Memory B cell (primary cell): ENCODE results near the gene MAP2K6.
A peak's percentile ranks its signal among the peaks of the same experiment; 100 is the strongest.

Experiments
- ATAC-seq: fragments of 150-1000 bp; cut with Tn5 transposase; 2 replicates; pipeline ENCODE4 v1.10.0; 2021; ENCODE audit warnings: low read depth, mild to moderate bottlenecking, moderate library complexity
- DNase-seq, 2 donors: peaks; one replicate each; pipeline ENCODE4 v3.0.0; 2022; ENCODE audit warnings: low spot score in 2 of 2
- H3K27ac Mint-ChIP-seq: one replicate; pipeline ENCODE4 v1.8.0; 2022; ENCODE audit warnings: mild to moderate bottlenecking, moderate library complexity, mixed read lengths
- H3K27me3 Mint-ChIP-seq: one replicate; pipeline ENCODE4 v1.8.0; 2022; ENCODE audit warnings: mixed read lengths
- H3K36me3 Mint-ChIP-seq: one replicate; pipeline ENCODE4 v1.8.0; 2022; ENCODE audit warnings: mild to moderate bottlenecking, mixed read lengths
- H3K4me1 Mint-ChIP-seq: one replicate; pipeline ENCODE4 v1.8.0; 2022; ENCODE audit warnings: mixed read lengths
- H3K4me3 Mint-ChIP-seq: one replicate; pipeline ENCODE4 v1.8.0; 2022; ENCODE audit warnings: mild to moderate bottlenecking, moderate library complexity, mixed read lengths
- H3K9me3 Mint-ChIP-seq: one replicate; pipeline ENCODE4 v1.8.0; 2022; ENCODE audit warnings: mixed read lengths

MAP2K6 gene

DNA sequence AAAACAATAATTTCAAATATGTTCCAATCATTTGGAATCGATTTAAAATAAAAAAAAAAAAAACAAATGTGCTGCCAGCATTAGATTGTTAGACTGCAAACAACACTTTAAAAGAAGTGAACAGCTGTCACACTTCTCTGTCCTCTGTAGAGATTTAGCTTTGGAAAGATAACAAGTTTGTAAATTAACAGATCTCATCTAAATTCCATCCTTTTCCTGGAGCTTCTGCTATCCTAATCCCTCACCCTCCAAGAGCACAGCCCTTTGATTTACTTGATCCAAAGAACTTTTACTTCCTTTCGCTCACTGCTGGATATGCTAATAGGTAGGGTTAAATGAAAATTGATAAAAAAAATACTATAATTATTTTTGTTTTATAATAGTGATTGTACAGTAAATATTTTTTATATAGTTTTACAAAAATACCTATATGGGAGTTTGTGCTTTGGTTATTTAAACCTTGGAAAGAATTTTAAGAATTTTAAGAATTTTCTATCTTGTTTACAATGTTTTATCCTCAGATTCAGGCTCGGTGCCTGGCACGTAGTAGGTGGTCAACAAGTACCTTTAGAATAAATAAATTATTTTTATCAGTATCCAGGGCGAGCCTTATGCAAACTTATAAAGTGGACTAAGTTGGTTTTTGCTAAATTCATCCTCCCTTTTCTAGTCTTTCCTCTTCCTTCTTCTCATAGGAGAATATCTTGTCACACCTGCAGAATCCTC is 21.6 kb downstream of the MAP2K6 start:
- ATAC-seq (no peak), DNase-seq (no peak)
- Mint-ChIP-seq H3K27ac (no peak overlapping the region), H3K4me3 (no peak overlapping the region), H3K27me3 (no peaks in the 10 kb centered on the region), H3K4me1 (peaks cover 7% of the 10 kb centered on the region), H3K36me3 (peaks cover 32% of the 10 kb centered on the region), H3K9me3 (peaks cover 10% of the 10 kb centered on the region)

DNA sequence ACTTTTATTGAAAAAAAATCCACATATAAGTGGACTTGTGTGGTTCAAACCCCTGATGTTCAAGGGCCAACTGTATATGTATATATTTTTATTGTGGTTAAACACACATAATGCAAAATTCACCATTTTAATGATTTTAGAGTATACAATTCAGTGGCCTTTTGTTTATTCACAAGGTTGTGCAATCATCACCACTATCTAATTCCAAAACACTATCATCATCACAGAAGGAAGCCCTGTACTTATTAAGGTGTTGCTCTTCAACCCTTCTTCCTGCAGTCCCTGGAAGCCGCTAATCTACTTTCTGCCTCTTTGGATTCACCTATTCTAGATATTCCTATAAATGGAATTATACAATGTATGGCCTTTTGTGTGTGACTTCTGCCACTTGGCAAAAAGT is 23.0 kb downstream of the MAP2K6 start:
- Mint-ChIP-seq H3K4me3 (no peak overlapping the region), H3K36me3 (peaks cover 28% of the 10 kb centered on the region), H3K27ac (no peak overlapping the region), H3K27me3 (no peaks in the 10 kb centered on the region), H3K4me1 (peaks cover 5% of the 10 kb centered on the region), H3K9me3 (peaks cover 10% of the 10 kb centered on the region)
- no peak for ATAC-seq
- DNase-seq = no peak

DNA sequence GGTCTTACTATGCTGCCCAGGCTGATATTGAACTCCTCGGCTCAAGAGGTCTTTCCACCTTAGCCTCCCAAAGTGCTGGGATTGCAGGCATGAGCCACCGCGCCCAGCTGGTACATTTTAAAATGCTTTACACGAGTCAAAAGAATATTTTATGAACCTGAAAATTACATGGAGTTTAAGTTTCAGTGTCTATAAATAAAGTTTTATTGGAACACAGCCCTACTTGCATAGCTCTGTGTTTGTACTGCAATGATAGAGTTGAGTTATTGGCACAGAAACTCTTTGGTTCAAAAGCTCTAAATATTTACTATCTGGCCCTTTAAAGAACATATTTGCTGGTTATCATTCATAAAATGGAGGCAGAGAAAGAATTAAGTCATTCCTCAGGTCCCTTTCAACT is 24.3 kb downstream of the MAP2K6 start:
- Mint-ChIP-seq H3K9me3 (peaks cover 10% of the 10 kb centered on the region), H3K36me3 (peaks cover 23% of the 10 kb centered on the region), H3K27me3 (no peaks in the 10 kb centered on the region), H3K4me1 (no peaks in the 10 kb centered on the region), H3K4me3 (no peak overlapping the region), H3K27ac (no peak overlapping the region)
- DNase-seq = no peak
- ATAC-seq = no peak

DNA sequence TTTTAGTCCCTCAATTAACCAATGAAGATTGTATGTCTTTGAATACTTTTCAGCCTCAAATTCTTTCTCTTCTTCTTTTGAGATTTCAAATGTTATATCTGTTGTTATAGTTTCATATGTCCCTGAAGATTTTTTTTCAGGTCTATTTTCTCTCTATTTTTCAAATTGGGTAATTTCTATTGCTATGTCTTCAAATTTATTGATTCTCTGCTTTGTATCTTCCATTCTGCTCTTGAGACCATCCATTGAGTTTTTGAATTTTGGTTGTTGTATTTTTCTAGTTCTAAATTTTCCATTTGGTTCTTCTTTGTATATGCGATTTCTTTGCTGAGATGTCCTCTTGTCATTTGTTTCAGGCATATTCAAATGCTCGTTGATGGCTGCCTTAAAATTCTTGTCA is 26.7 kb downstream of the MAP2K6 start:
- ATAC-seq (no peak), DNase-seq (no peak)
- Mint-ChIP-seq H3K27ac (no peak overlapping the region), H3K9me3 (peaks cover 10% of the 10 kb centered on the region), H3K27me3 (no peaks in the 10 kb centered on the region), H3K4me1 (peaks cover 2% of the 10 kb centered on the region), H3K4me3 (no peak overlapping the region), H3K36me3 (peaks cover 22% of the 10 kb centered on the region)

DNA sequence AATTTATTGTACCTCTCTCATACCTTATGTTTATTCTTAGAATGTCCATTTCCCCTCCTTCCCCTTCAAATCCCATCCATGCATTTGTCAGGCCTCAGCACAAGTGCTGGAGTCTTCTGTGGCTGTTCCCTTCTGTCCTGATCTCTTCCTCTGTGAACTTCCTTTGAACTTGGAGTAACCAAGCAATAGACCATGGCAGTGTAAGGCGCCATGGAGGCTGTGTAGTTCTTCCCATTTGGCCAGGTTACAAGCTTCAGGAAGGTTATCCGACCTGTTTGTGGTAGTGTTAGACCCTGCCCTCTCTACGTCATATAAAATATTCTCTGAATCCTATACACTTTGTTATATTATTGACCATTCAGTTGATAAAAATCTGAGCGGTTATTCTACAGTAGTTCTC is 28.6 kb downstream of the MAP2K6 start:
- ATAC-seq (no peak), DNase-seq (no peak)
- H3K27ac Mint-ChIP-seq = no peak overlapping the region
- peaks cover 10% of the 10 kb centered on the region for H3K9me3 Mint-ChIP-seq
- H3K4me1 Mint-ChIP-seq = peaks cover 7% of the 10 kb centered on the region
- H3K36me3 Mint-ChIP-seq = peaks cover 16% of the 10 kb centered on the region
- H3K4me3 Mint-ChIP-seq = no peak overlapping the region
- H3K27me3 Mint-ChIP-seq = no peaks in the 10 kb centered on the region

GRCh38 chr17:69444023-69444422 is 29.5 kb downstream of the MAP2K6 start:
- Mint-ChIP-seq H3K4me1 (peaks cover 11% of the 10 kb centered on the region), H3K9me3 (peaks cover 10% of the 10 kb centered on the region), H3K27ac (no peak overlapping the region), H3K36me3 (peaks cover 16% of the 10 kb centered on the region), H3K27me3 (no peaks in the 10 kb centered on the region), H3K4me3 (no peak overlapping the region)
- DNase-seq (no peak), ATAC-seq (no peak)

GRCh38 chr17:69445132-69445531 is 30.6 kb downstream of the MAP2K6 start:
- no peak for ATAC-seq
- no peak for DNase-seq
- H3K27me3 Mint-ChIP-seq = no peaks in the 10 kb centered on the region
- H3K9me3 Mint-ChIP-seq = peaks cover 5% of the 10 kb centered on the region
- H3K36me3 Mint-ChIP-seq = peaks cover 10% of the 10 kb centered on the region
- H3K27ac Mint-ChIP-seq = no peak overlapping the region
- no peak overlapping the region for H3K4me3 Mint-ChIP-seq
- peaks cover 13% of the 10 kb centered on the region for H3K4me1 Mint-ChIP-seq

DNA sequence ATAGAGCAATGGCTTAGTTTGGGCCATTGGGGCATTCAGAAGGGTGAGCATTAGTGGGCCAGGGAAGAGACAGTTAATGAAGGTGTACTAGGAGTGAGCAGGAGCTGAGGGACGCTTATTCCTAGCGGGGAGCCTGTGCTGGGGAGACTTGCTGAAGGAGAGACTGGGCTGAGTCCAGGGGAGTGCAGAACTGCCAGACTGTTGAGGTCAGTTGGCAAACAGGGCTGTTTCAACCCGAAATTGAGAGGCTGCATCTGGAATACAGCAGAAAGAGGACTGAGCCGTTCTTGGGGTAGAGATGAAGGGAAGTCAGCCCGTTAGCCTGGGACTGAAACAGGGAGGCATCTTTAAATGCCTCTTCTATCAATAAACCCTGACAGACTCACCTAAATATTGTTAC is 33.2 kb downstream of the MAP2K6 start:
- H3K36me3 Mint-ChIP-seq = peaks cover 4% of the 10 kb centered on the region
- DNase-seq (no peak), ATAC-seq (no peak)
- peaks cover 34% of the 10 kb centered on the region for H3K4me1 Mint-ChIP-seq
- no peaks in the 10 kb centered on the region for H3K27me3 Mint-ChIP-seq
- H3K9me3 Mint-ChIP-seq = no peaks in the 10 kb centered on the region
- no peak overlapping the region for H3K27ac Mint-ChIP-seq
- no peak overlapping the region for H3K4me3 Mint-ChIP-seq

DNA sequence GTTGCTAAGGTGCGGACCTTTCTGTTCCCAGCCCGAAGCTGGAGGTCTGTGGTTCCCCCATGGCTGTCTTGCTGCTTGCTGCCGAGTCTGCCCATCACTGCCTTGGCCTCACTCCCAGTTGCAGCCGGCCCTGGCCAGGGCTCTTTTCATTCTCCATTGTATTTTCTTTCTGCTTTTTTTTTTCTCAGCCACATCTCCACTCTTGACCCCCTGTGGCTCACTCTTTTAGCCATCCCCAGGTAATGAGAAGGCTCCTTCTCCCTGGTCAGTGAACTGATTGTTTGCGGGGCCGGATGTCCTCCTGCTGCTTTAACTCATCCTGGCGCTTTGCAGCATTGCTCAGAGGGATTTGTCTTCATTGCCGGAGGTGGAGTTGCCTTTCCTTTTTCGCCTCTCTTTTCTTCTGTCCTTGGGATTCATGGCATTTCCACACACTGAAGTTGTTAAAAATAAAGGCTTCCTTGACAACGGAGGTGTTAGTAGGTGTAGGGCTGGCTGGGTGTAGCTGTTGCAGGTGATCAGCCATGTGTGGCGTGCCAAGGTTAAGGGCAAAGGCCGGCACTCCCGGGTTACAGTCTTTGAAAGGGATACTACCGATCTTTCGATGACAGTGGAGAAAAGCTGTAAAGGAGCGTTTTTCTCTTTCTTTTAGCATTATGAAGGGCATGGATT is 34.1 kb downstream of the MAP2K6 start:
- Mint-ChIP-seq H3K9me3 (no peaks in the 10 kb centered on the region), H3K27ac (no peak overlapping the region), H3K27me3 (no peaks in the 10 kb centered on the region), H3K36me3 (peaks cover 5% of the 10 kb centered on the region), H3K4me1 (peaks cover 36% of the 10 kb centered on the region), H3K4me3 (no peak overlapping the region)
- ATAC-seq = no peak
- DNase-seq = no peak

DNA sequence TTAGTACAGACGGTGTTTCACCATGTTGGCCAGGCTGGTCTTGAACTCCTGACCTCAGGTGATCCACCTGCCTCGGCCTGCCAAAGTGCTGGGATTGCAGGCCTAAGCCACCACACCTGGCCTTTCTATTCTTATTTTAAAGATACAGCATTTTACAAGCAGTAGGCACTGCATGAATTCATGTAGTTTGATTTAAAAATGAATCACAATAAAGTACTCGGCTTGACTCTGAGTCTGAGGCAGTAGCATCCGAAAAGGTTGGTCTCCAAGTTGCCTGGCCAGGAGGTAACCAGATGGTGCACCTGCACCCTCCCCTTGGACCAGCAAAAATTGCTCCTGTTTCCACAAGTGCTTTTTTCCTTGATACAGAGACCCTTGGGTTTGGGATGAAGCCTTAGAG is 35.6 kb downstream of the MAP2K6 start:
- Mint-ChIP-seq H3K27ac (no peak overlapping the region), H3K9me3 (no peaks in the 10 kb centered on the region), H3K27me3 (no peaks in the 10 kb centered on the region), H3K36me3 (peaks cover 5% of the 10 kb centered on the region), H3K4me1 (peaks cover 34% of the 10 kb centered on the region), H3K4me3 (peak overlapping the region; percentile 41)
- ATAC-seq = no peak
- no peak for DNase-seq

DNA sequence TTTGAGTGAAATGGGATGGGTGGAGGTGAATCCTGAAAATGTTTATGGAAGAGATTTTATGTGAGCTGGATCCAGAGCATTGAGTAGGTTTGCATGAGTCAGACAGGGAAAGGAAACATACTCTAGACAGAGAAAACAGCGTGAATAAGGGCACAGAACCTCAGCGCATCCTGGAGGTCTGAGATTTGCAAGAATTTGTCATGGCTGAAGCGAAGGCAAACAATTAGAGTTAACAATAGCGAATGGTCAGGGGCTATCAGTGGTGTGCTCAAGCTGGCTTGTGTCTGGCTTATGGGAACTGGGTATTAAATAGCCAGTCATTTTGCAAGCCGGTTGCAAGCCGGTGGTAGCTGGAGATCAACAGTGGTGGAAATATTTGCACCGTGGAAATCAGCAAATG is 36.4 kb downstream of the MAP2K6 start:
- Mint-ChIP-seq H3K4me3 (peak overlapping the region; percentile 62), H3K27ac (peak overlapping the region; percentile 81), H3K9me3 (no peaks in the 10 kb centered on the region), H3K36me3 (peaks cover 6% of the 10 kb centered on the region), H3K27me3 (no peaks in the 10 kb centered on the region), H3K4me1 (peaks cover 34% of the 10 kb centered on the region)
- ATAC-seq (no peak), DNase-seq (no peak)

DNA sequence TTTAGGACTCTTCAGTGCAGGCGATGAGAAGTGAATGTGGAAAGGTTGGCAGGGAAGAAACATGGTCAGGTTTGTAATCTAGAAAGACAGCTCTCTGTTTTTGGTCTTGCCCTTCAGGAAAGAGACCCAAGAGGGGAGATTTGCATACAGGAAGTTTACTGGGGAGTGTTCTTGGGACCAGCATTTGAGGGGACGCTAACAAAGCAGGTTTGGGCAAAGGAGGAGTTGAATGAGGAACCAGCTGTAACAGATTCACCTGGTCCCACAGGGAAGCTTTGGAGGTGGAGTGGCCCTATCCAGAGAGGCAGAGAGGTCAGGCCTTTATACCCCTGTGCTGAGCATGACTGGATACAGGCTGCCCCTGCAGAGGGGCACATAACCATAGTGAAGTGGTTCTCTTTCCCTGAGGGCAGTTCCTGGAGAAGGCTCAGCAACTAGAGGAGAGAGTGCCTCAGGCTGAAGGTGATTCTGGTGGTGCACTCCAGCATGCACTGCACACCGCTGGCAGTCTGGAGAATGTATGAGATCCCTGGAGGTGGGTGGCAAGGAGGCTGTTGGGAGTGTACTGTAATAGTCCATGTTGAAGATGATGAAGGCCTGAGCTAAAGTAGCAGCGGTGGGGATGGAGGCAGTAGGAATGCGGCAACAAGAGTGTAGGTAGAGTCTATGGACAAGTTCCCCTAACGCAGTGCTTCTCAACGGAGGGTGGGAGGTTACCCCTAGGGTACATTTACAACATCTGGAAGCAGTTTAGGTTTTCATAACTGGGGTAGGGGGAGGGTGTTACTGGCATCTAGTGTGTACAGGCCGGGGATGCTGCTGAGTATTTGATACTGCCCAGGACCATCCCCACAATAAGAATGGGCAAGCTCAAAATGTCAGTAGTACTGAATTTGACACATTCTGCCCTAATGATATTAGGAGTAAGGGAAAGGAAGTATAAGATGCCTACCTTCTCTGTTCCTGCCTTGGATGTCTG is 37.2 kb downstream of the MAP2K6 start:
- Mint-ChIP-seq H3K27ac (peak overlapping the region; percentile 81), H3K36me3 (peaks cover 6% of the 10 kb centered on the region), H3K4me3 (peak overlapping the region; percentile 60), H3K27me3 (no peaks in the 10 kb centered on the region), H3K4me1 (peaks cover 36% of the 10 kb centered on the region), H3K9me3 (no peaks in the 10 kb centered on the region)
- no peak for DNase-seq
- peak; percentile 51 for ATAC-seq

- DNase-seq (no peak), ATAC-seq (no peak)
- no peaks in the 10 kb centered on the region for H3K27me3 Mint-ChIP-seq
- H3K36me3 Mint-ChIP-seq = peaks cover 4% of the 10 kb centered on the region
- peaks cover 34% of the 10 kb centered on the region for H3K4me1 Mint-ChIP-seq
- no peak overlapping the region for H3K4me3 Mint-ChIP-seq
- no peak overlapping the region for H3K27ac Mint-ChIP-seq
- H3K9me3 Mint-ChIP-seq = no peaks in the 10 kb centered on the region
Observed at GRCh38 chr17:69452664-69453260, 38.3 kb downstream of the MAP2K6 start.

- Mint-ChIP-seq H3K4me3 (no peak overlapping the region), H3K4me1 (peaks cover 32% of the 10 kb centered on the region), H3K27ac (no peak overlapping the region), H3K36me3 (peaks cover 4% of the 10 kb centered on the region), H3K27me3 (no peaks in the 10 kb centered on the region), H3K9me3 (no peaks in the 10 kb centered on the region)
- no peak for DNase-seq
- ATAC-seq = no peak
Observed at GRCh38 chr17:69454051-69454450, 39.6 kb downstream of the MAP2K6 start.
